ENCODE measurements around the gene SLC9A5. TPM values are rescaled to one million over a fixed set of nuclear protein-coding genes. Genes with fewer than 3 reads are reported as not detected.

SLC9A5 gene
- total and polyA plus RNA-seq, 9 of the 15 experiments (the other 6 are each of a cell fraction or from before 2014, with no cell fraction given), result 0.06 to 3.1 (median 1.2) TPM

GRCh38 chr16:67248073-67248400 is 742 bp upstream of the SLC9A5 start:
- DNase-seq (ENCODE audit: extremely low read depth in 1 of 4, low spot score in 3 of 4) (no peak), ATAC-seq (no peak), FAIRE-seq (no peak)
- H3K4me1 ChIP-seq (replicated peaks in 1 of 2; ENCODE audit: control insufficient read depth in 2 of 2, insufficient read depth in 2 of 2, low read length in 2 of 2), result peaks cover 42 to 64% of the 10 kb centered on the region in 2 experiments
- BruUV-seq (replicated peaks), result TSS peak; percentile 43
- CTCF ChIA-PET (ENCODE audit: low intra/inter-chr PET ratio), result no interaction called here
- 21% methylated on average over 7 of the region's 7 CpGs for WGBS (ENCODE audit: insufficient coverage, low coverage, missing lambda C conversion rate)
- peaks cover 42% of the 10 kb centered on the region for H3K79me2 ChIP-seq (ENCODE audit: control insufficient read depth, insufficient read depth, low read length)
- H3K9me1 ChIP-seq (ENCODE audit: control insufficient read depth, insufficient read depth, low read length), result no peaks in the 10 kb centered on the region
- peak overlapping the region; percentile 63 to 91 for H3K9ac ChIP-seq (ENCODE audit: insufficient read depth in 1 of 2, low read depth in 2 of 2, low read length in 2 of 2)
- no peaks in the 10 kb centered on the region for H4K20me1 ChIP-seq (replicated peaks; ENCODE audit: control insufficient read depth, insufficient read depth, low read length)
- no peaks in the 10 kb centered on the region for H3K27me3 ChIP-seq (ENCODE audit: control insufficient read depth in 2 of 2, insufficient read depth in 2 of 2, low read length in 2 of 2)
- peak overlapping the region; percentile 86 for H2AFZ ChIP-seq (ENCODE audit: low read depth, low read length)
- in situ Hi-C loops (cut with MboI), result no loop called here
- peak overlapping the region; percentile 49 for H3K27ac ChIP-seq (ENCODE audit: extremely low read depth, low read depth, low read length)
- intact Hi-C loops (cut with micrococcal nuclease), result loop anchor here (5.0 to 10.0 kb wide), 2 partner anchors 273 to 296 kb away; no protein-coding TSS in a partner anchor
- POLR2A ChIA-PET, result interaction anchor here (0.6 to 1.2 kb wide), 6 partner anchors 9 to 233 kb away, joined by 3 to 5 read pairs (median 4); partner anchors contain the start of gene ATP6V0D1
- peaks cover 16% of the 10 kb centered on the region; the same call in 1 of the 3 replicates for H3K36me3 ChIP-seq (ENCODE audit: control insufficient read depth, insufficient read depth, low read length)
- peak overlapping the region; percentile 43 for H3K4me3 ChIP-seq
- no peaks in the 10 kb centered on the region for H3K9me3 ChIP-seq (replicated peaks; ENCODE audit: control insufficient read depth, insufficient read depth, low read depth, low read length)
- peak overlapping the region; percentile 76 for H3K4me2 ChIP-seq (ENCODE audit: insufficient read depth, low read length)
- peak; percentile 12 for TF ChIP-seq ZNF280A (IDR thresholded peaks at IDR 0.05; ENCODE audit: low read depth, partially characterized antibody)
- 0 out of 4 replicates have a peak, but pooled peaks of 1 of the 2 experiments have one; percentile 1 for TF ChIP-seq TRIM24 (IDR thresholded peaks at IDR 0.05)
- TF ChIP-seq MYC (IDR thresholded peaks at IDR 0.05; ENCODE audit: low read depth, low read length), result no peak
- 0 out of 2 replicates have a peak, but pooled peaks have one; percentile 20 for TF ChIP-seq MYC (CRISPR knock-in tag; IDR thresholded peaks at IDR 0.05; ENCODE audit: borderline replicate concordance, low read depth)
- TF ChIP-seq SAP30 (IDR thresholded peaks at IDR 0.05; ENCODE audit: borderline replicate concordance, insufficient read depth, low read depth, low read length, poor library complexity, severe bottlenecking), result no peak
- 0 out of 2 replicates have a peak, but pooled peaks have one; percentile 6 for TF ChIP-seq NR2C2 (CRISPR knock-in tag; IDR thresholded peaks at IDR 0.05)
- TF ChIP-seq NR2C2 (tag; IDR thresholded peaks at IDR 0.05), result no peak
- peak; percentile 34; the same call in 1 of the 2 replicates for TF ChIP-seq USF1 (CRISPR knock-in tag; IDR thresholded peaks at IDR 0.05)
- no peak for TF ChIP-seq SFPQ (IDR thresholded peaks at IDR 0.05; ENCODE audit: low read depth, low read length)
- TF ChIP-seq POLR2H (tag; IDR thresholded peaks at IDR 0.05; ENCODE audit: low read depth), result no peak
- TF ChIP-seq ZNF316 (IDR thresholded peaks at IDR 0.05), result no peak

Data from K562 (cell line).